Esophagus (tissue), 2 donors: ENCODE data around the gene GTF3C4. TPM values are rescaled to one million over a fixed set of nuclear protein-coding genes. Genes with fewer than 3 reads are reported as not detected.

ENCODE experiments used
- H3K27ac ChIP-seq, 2 donors: one replicate each; pipeline ENCODE4 v1.5.1; 2013; ENCODE audit warnings: low read depth in 2 of 2, mild to moderate bottlenecking in 2 of 2, inconsistent platforms in 1 of 2, low read length in 1 of 2, moderate library complexity in 1 of 2
- H3K27me3 ChIP-seq, 2 donors: one replicate each; pipeline ENCODE4 v1.6.1; 2013; ENCODE audit warnings: low read length in 2 of 2, control low read depth in 1 of 2, mild to moderate bottlenecking in 1 of 2; ENCODE audit not compliant: insufficient read depth in 2 of 2, control insufficient read depth in 1 of 2
- H3K36me3 ChIP-seq, 2 donors: one replicate each; pipeline ENCODE4 v1.6.1; 2013; ENCODE audit warnings: low read length in 1 of 2; ENCODE audit not compliant: control insufficient read depth in 2 of 2, insufficient read depth in 2 of 2
- H3K4me1 ChIP-seq, 2 donors: one replicate each; pipeline ENCODE4 v1.6.1; 2013; ENCODE audit warnings: low read length in 1 of 2; ENCODE audit not compliant: control insufficient read depth in 2 of 2, insufficient read depth in 2 of 2
- H3K4me3 ChIP-seq, 2 donors: one replicate each; pipeline ENCODE4 v1.5.1; 2013; ENCODE audit warnings: low read length in 2 of 2, mild to moderate bottlenecking in 2 of 2, low read depth in 1 of 2, moderate library complexity in 1 of 2
- H3K9me3 ChIP-seq, 2 donors: one replicate each; pipeline ENCODE4 v1.6.1; 2013; ENCODE audit warnings: mild to moderate bottlenecking in 2 of 2, low read depth in 1 of 2, low read length in 1 of 2, moderate library complexity in 1 of 2; ENCODE audit not compliant: control insufficient read depth in 2 of 2, insufficient read depth in 1 of 2
- WGBS, 2 donors: extraction: QIAGEN DNeasy Blood & Tissue Kit; methylation state at CpG; one replicate each; pipeline ENCODE4 v1.1.7; 2013; 5-methylcytosine and 5-hydroxymethylcytosine counted together
- polyA plus RNA-seq, 2 donors: library from polyadenylated mRNA; stranded (reverse); fragments of 200-250 nt; gene quantifications; one replicate each; pipeline ENCODE4 v1.2.3, GENCODE V29; 2013
- donor health status: healthy with polysubstance abuse.
- donor health status: Bipolar disorder and iron deficiency.

Gene GTF3C4, protein sequence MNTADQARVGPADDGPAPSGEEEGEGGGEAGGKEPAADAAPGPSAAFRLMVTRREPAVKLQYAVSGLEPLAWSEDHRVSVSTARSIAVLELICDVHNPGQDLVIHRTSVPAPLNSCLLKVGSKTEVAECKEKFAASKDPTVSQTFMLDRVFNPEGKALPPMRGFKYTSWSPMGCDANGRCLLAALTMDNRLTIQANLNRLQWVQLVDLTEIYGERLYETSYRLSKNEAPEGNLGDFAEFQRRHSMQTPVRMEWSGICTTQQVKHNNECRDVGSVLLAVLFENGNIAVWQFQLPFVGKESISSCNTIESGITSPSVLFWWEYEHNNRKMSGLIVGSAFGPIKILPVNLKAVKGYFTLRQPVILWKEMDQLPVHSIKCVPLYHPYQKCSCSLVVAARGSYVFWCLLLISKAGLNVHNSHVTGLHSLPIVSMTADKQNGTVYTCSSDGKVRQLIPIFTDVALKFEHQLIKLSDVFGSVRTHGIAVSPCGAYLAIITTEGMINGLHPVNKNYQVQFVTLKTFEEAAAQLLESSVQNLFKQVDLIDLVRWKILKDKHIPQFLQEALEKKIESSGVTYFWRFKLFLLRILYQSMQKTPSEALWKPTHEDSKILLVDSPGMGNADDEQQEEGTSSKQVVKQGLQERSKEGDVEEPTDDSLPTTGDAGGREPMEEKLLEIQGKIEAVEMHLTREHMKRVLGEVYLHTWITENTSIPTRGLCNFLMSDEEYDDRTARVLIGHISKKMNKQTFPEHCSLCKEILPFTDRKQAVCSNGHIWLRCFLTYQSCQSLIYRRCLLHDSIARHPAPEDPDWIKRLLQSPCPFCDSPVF
- 1 to 10 TPM; 2.1 to 3.8 TPM for polyA plus RNA-seq

- Histone ChIP-seq H3K27ac (peak within 1 kb of the TSS; percentile 96 to 98), H3K9me3 (no peaks in the 10 kb centered on the region), H3K4me3 (peak within 1 kb of the TSS; percentile 78 to 97), H3K27me3 (no peaks in the 10 kb centered on the region), H3K36me3 (no peaks in the 10 kb centered on the region), H3K4me1 (no peaks in the 10 kb centered on the region)
- WGBS, 2 donors: 1% methylated on average over 58 to 82 of the region's 82 CpGs
These were observed at the start of gene GTF3C4 for GRCh38 chr9:132670457-132671391. TSS of gene GTF3C4 (plus strand) at chr9:132670464. CDS start at chr9:132670599, 135 bp downstream.

DNA sequence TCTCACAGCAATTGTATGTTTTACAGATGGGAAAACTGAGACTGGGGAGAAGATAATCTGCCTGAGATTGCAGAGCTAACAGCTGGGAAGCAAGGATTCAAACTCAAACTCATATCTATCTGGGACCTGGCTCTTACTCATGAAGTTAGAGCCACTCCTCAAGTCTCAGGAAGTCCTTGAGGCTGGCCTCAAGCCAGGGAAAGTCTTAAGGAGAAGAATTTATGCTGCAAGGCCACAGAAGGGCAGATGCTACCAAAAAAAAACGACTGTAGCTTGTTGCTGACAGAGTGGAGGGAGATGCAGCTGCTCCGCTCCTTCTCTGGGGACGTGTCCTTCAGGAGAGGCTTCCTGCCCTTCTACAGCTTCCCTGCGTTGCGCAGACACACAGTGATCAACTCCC lies 48.1 kb upstream of the GTF3C4 start:
- Histone ChIP-seq H3K27me3 (no peaks in the 10 kb centered on the region), H3K4me3 (no peak overlapping the region), H3K27ac (no peak overlapping the region), H3K9me3 (no peaks in the 10 kb centered on the region), H3K4me1 (no peaks in the 10 kb centered on the region), H3K36me3 (peaks cover 15 to 17% of the 10 kb centered on the region in 2 donors)
- WGBS, 2 donors: 76 to 77% methylated on average over 5 of the region's 5 CpGs

- Histone ChIP-seq H3K27me3 (no peaks in the 10 kb centered on the region), H3K9me3 (no peaks in the 10 kb centered on the region), H3K4me1 (no peaks in the 10 kb centered on the region), H3K27ac (no peak overlapping the region), H3K4me3 (no peak overlapping the region), H3K36me3 (peaks cover 25 to 29% of the 10 kb centered on the region in 2 donors)
- 87 to 89% methylated on average over 5 of the region's 5 CpGs for WGBS, 2 donors
These were observed 44.0 kb upstream of the GTF3C4 start for GRCh38 chr9:132626285-132626684.

- Histone ChIP-seq H3K27me3 (no peaks in the 10 kb centered on the region), H3K9me3 (no peaks in the 10 kb centered on the region), H3K4me1 (no peaks in the 10 kb centered on the region), H3K36me3 (peaks cover 23 to 29% of the 10 kb centered on the region in 2 donors), H3K27ac (no peak overlapping the region), H3K4me3 (no peak overlapping the region)
- 80% methylated on average over 7 of the region's 7 CpGs for WGBS, 2 donors
These were observed 43.2 kb upstream of the GTF3C4 start for GRCh38 chr9:132627106-132627505.

DNA sequence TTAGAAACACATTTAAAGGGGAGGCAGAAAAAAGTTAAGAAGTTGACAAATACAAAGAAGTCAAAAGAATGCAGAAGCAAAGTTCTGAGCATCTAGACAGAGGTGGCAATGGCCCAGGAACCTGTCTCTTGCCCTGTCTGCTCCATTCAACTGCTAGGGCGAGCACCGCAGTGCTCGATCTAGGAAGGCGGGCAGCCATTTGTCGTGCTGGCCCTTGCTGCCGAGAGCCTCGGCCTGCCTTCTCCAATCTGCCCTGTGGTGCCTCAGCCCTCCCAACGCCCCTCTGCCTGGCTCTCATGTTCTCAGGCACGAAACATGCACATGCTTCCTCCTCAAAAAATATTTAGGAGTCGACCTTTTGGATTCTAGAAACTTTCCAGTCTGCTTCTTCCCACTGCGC lies 42.7 kb upstream of the GTF3C4 start:
- Histone ChIP-seq H3K27me3 (no peaks in the 10 kb centered on the region), H3K36me3 (peaks cover 23 to 29% of the 10 kb centered on the region in 2 donors), H3K4me3 (no peak overlapping the region), H3K9me3 (no peaks in the 10 kb centered on the region), H3K4me1 (no peaks in the 10 kb centered on the region), H3K27ac (no peak overlapping the region)
- WGBS, 2 donors: 92 to 95% methylated on average over 11 of the region's 11 CpGs

DNA sequence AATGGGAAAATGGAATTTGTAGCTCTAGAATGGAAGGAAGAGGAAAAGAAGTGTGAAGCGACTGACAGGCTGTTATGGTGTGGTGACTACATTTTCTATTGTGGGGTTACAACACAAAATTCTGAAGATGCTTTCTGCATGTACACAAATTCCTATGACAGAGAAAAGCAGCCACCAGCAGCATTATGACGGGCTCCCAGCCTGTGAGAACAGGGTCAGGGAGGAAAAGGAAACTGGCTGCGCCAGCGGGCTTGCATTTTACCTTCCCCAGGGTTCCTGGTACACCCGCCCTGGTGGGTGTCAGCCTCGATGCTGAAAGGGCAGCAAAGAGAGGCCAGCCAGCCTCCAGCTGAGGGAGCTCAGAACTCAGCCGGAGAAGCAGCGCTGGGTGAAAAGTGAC lies 41.5 kb upstream of the GTF3C4 start:
- Histone ChIP-seq H3K27me3 (no peaks in the 10 kb centered on the region), H3K9me3 (no peaks in the 10 kb centered on the region), H3K4me3 (no peak overlapping the region), H3K4me1 (no peaks in the 10 kb centered on the region), H3K36me3 (peaks cover 23 to 29% of the 10 kb centered on the region in 2 donors), H3K27ac (no peak overlapping the region)
- 95% methylated on average over 8 of the region's 8 CpGs for WGBS, 2 donors

DNA sequence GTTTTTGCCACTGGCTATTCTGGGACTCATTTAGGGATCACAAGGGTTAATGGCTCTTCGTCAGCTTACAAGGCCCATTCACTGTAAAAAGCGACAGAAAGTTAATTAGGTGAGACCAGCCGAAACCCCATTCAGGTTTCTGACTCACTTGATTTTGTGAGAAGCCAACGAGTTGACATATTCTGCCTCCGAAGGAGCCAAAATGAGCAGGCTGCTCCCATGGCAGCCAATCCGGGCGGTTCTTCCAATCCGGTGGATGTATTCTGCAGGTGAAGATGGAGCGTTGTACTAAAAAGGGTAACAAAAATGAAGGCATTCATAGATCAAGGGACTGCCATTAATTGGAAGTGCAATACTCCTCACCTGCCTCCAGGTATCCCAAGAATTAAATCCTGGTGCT lies 40.1 kb upstream of the GTF3C4 start:
- WGBS, 2 donors: 83 to 86% methylated on average over 9 of the region's 9 CpGs
- no peaks in the 10 kb centered on the region for H3K4me1 ChIP-seq
- peaks cover 23 to 30% of the 10 kb centered on the region in 2 donors for H3K36me3 ChIP-seq
- no peaks in the 10 kb centered on the region for H3K9me3 ChIP-seq
- no peak overlapping the region for H3K4me3 ChIP-seq
- no peaks in the 10 kb centered on the region for H3K27me3 ChIP-seq
- no peak overlapping the region for H3K27ac ChIP-seq

DNA sequence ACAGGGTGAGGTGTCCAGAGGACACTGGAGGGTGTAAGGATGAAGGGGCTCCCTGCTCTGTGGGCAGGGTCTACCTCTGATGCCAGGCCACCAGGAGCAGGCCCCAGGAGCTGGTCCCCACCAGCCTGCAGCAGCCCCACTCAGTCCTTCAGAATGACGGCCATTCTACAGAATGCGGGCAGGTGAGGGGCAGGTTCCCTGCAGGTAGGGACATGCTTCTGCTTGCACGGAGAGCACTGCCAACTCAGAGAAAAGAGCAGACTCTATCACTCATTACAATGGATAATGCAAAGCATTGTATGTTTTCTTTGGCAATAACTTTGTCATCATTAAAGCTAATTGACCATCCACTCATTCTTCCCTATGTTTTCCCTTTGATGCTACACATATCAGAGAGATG lies 39.5 kb upstream of the GTF3C4 start:
- H3K9me3 ChIP-seq: no peaks in the 10 kb centered on the region
- no peaks in the 10 kb centered on the region for H3K4me1 ChIP-seq
- no peak overlapping the region for H3K27ac ChIP-seq
- peaks cover 23 to 31% of the 10 kb centered on the region in 2 donors for H3K36me3 ChIP-seq
- no peaks in the 10 kb centered on the region for H3K27me3 ChIP-seq
- 56 to 78% methylated on average over 3 of the region's 3 CpGs for WGBS, 2 donors
- no peak overlapping the region for H3K4me3 ChIP-seq

GRCh38 chr9:132631280-132631679 lies 39.0 kb upstream of the GTF3C4 start:
- H3K36me3 ChIP-seq: peaks cover 23 to 29% of the 10 kb centered on the region in 2 donors
- H3K27ac ChIP-seq: no peak overlapping the region
- WGBS, 2 donors: 78 to 81% methylated on average over 5 of the region's 5 CpGs
- H3K4me3 ChIP-seq: no peak overlapping the region
- no peaks in the 10 kb centered on the region for H3K4me1 ChIP-seq
- H3K9me3 ChIP-seq: no peaks in the 10 kb centered on the region
- H3K27me3 ChIP-seq: no peaks in the 10 kb centered on the region
